Lower leg skin (tissue), 3 donors: ENCODE data around the gene AP1G2.

ENCODE experiments used
- POLR2A ChIP-seq, 2 donors: fragments of 450-650 bp; IDR thresholded peaks; one replicate each; pipeline ENCODE4 v1.6.1; 2016 to 2017; ENCODE audit warnings: antibody characterized with exemption in 2 of 2, mild to moderate bottlenecking in 1 of 2, moderate library complexity in 1 of 2
- TF ChIP-seq, protein P1 (sequence below), 3 donors: fragments of 450-650 bp; IDR thresholded peaks; one replicate each; pipeline ENCODE4 v1.5.1; 2016; ENCODE audit warnings: antibody characterized with exemption in 3 of 3, mild to moderate bottlenecking in 3 of 3, moderate library complexity in 2 of 3

- TF ChIP-seq, protein P1, sequence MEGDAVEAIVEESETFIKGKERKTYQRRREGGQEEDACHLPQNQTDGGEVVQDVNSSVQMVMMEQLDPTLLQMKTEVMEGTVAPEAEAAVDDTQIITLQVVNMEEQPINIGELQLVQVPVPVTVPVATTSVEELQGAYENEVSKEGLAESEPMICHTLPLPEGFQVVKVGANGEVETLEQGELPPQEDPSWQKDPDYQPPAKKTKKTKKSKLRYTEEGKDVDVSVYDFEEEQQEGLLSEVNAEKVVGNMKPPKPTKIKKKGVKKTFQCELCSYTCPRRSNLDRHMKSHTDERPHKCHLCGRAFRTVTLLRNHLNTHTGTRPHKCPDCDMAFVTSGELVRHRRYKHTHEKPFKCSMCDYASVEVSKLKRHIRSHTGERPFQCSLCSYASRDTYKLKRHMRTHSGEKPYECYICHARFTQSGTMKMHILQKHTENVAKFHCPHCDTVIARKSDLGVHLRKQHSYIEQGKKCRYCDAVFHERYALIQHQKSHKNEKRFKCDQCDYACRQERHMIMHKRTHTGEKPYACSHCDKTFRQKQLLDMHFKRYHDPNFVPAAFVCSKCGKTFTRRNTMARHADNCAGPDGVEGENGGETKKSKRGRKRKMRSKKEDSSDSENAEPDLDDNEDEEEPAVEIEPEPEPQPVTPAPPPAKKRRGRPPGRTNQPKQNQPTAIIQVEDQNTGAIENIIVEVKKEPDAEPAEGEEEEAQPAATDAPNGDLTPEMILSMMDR (IDR thresholded peaks at IDR 0.05): no peak
- no peak for TF ChIP-seq POLR2A (IDR thresholded peaks at IDR 0.05)
These were observed 519 bp upstream of the AP1G2 start for GRCh38 chr14:23568021-23568599.
